WTC11 (cell line): ENCODE results near the gene KCNK18. TPM values are rescaled to one million over a fixed set of nuclear protein-coding genes. Genes with fewer than 3 reads are reported as not detected.

Experiments used
- ATAC-seq: fragments of 200-7000 bp; cut with Tn5 transposase; 2 replicates; pipeline ENCODE4 v1.10.0; 2021; ENCODE audit warnings: mild to moderate bottlenecking, moderate library complexity
- CTCF ChIA-PET: fragments of 300-600 bp; sonication (Branson Sonifier 250); formaldehyde crosslinking; loops from one replicate; lab custom pipeline; 2021; ENCODE audit warnings: antibody characterized with exemption; lab: Charles Lee
- POLR2A ChIA-PET: fragments of 350-600 bp; sonication (Branson Sonifier 250); formaldehyde crosslinking; loops from one replicate; lab custom pipeline; 2021; ENCODE audit warnings: antibody characterized with exemption; lab: Charles Lee
- DNase-seq: peaks from one replicate; pipeline ENCODE4 v3.0.0; 2021; ENCODE audit warnings: low spot score
- H3K27ac Mint-ChIP-seq: 2 replicates; pipeline ENCODE4 v1.8.0; 2021; ENCODE audit warnings: mixed read lengths
- H3K27me3 Mint-ChIP-seq: 2 replicates; pipeline ENCODE4 v1.8.0; 2021; ENCODE audit warnings: low read depth, mild to moderate bottlenecking, moderate library complexity, mixed read lengths
- H3K36me3 Mint-ChIP-seq: 2 replicates; pipeline ENCODE4 v1.8.0; 2021; ENCODE audit warnings: mixed read lengths
- H3K4me1 Mint-ChIP-seq: 2 replicates; pipeline ENCODE4 v1.8.0; 2022; ENCODE audit warnings: mixed read lengths
- H3K4me3 Mint-ChIP-seq: 2 replicates; pipeline ENCODE4 v1.8.0; 2021; ENCODE audit warnings: mild to moderate bottlenecking, moderate library complexity, mixed read lengths
- H3K9me3 Mint-ChIP-seq: 2 replicates; pipeline ENCODE4 v1.8.0; 2021; ENCODE audit warnings: mixed read lengths
- E2F5 ChIP-seq: sonication (generic); formaldehyde crosslinking; IDR thresholded peaks from 2 replicates; pipeline ENCODE4 v1.8.1; 2022; ENCODE audit warnings: mild to moderate bottlenecking, moderate library complexity, missing genetic modification reagents
- OVOL2 ChIP-seq: fragments of 250-450 bp; sonication (Bioruptor Pico); IDR thresholded peaks from 2 replicates; pipeline ENCODE4 v1.9.0; 2021; ENCODE audit warnings: mild to moderate bottlenecking, borderline replicate concordance
- PREB ChIP-seq: sonication (generic); formaldehyde crosslinking; IDR thresholded peaks from 2 replicates; pipeline ENCODE4 v1.8.1; 2022; ENCODE audit warnings: mild to moderate bottlenecking, missing genetic modification reagents, moderate library complexity, borderline replicate concordance
- ZNF281 ChIP-seq: sonication (generic); formaldehyde crosslinking; IDR thresholded peaks from 2 replicates; pipeline ENCODE4 v1.8.0; 2023; ENCODE audit warnings: mild to moderate bottlenecking, missing genetic modification reagents
- ZNF425 ChIP-seq: fragments of 250-450 bp; sonication (Bioruptor Pico); conservative IDR thresholded peaks from 2 replicates; pipeline ENCODE4 v1.9.0; 2021; ENCODE audit warnings: mild to moderate bottlenecking
- ZNF532 ChIP-seq: fragments of 250-450 bp; sonication (Bioruptor Pico); IDR thresholded peaks from 2 replicates; pipeline ENCODE4 v1.9.0; 2021; ENCODE audit warnings: mild to moderate bottlenecking, borderline replicate concordance
- total RNA-seq: library from RNA; stranded (reverse); gene quantifications from 3 replicates; pipeline ENCODE4 v1.2.3, GENCODE V29; 2021

Gene KCNK18
- total RNA-seq, 1 experiment from 2014 or later: not detected

- no peak for ATAC-seq
- DNase-seq: no peak
- Mint-ChIP-seq H3K9me3 (peaks cover 26% of the 10 kb centered on the region), H3K4me1 (peaks cover 10% of the 10 kb centered on the region), H3K27ac (no peak overlapping the region), H3K36me3 (peaks cover 8% of the 10 kb centered on the region; the same call in 1 of the 2 replicates), H3K4me3 (no peak overlapping the region), H3K27me3 (peaks cover 75% of the 10 kb centered on the region)
- ChIA-PET CTCF (no interaction called here), POLR2A (no interaction called here)
- TF ChIP-seq E2F5 (CRISPR knock-in tag): no peak
- TF ChIP-seq ZNF281 (CRISPR knock-in tag): no peak
Observed at GRCh38 chr10:117214401-117214800, 17.1 kb downstream of the KCNK18 start.

- CTCF ChIA-PET: interaction anchor here (4.1 kb wide), 1 partner anchor 104 kb away, joined by 119 read pairs; no protein-coding TSS in a partner anchor
Observed at GRCh38 chr10:117215079-117215478, 17.8 kb downstream of the KCNK18 start.

More at GRCh38 chr10:117215079-117215478, 17.8 kb downstream of the KCNK18 start:
- TF ChIP-seq PREB (no peak), ZNF425 (CRISPR knock-in tag) (no peak), ZNF532 (CRISPR knock-in tag) (no peak), OVOL2 (CRISPR knock-in tag) (no peak)
- Mint-ChIP-seq H3K4me3 (no peak overlapping the region), H3K27ac (no peak overlapping the region), H3K4me1 (peaks cover 10% of the 10 kb centered on the region), H3K27me3 (peaks cover 75% of the 10 kb centered on the region), H3K9me3 (peaks cover 26% of the 10 kb centered on the region), H3K36me3 (peaks cover 8% of the 10 kb centered on the region; the same call in 1 of the 2 replicates)
- no peak for ATAC-seq
- POLR2A ChIA-PET: no interaction called here
- DNase-seq: no peak
